Choroid plexus epithelial cell (primary cell): ENCODE results near the gene PADI3.

Source experiments
- DNase-seq: peaks from one replicate; pipeline ENCODE4 v3.0.0-alpha.2; 2010; ENCODE audit warnings: low read depth
- H3K4me3 ChIP-seq: 2 replicates; pipeline ENCODE4 v1.5.1; 2011; ENCODE audit warnings: low read depth, mild to moderate bottlenecking, control low read depth, low read length, moderate library complexity
- CTCF ChIP-seq: conservative IDR thresholded peaks from 2 replicates; pipeline ENCODE4 v1.5.1; 2011; ENCODE audit warnings: low read depth, mild to moderate bottlenecking, control low read depth, inconsistent platforms, low read length, moderate library complexity

PADI3 gene

DNA sequence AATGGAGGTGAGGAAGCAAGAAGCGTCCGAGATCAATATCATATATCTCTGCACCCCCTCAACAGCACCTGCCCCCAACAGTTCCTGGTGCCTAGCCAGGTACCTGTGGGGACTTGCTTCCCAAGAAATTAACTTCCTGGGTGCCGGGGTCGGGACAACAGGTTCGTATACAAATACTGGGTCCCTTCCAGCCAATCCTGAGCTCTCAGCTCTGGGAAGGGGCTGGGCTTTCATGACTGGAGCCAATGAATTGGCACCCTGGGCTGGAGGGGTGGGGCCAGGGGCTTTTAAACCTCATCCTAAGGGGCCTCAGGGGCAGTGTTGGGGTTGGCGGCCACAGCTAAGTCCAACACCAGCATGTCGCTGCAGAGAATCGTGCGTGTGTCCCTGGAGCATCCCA lies at the start of gene PADI3:
TSS of gene PADI3 (plus strand) at position 318 of the 400 bp plus-strand sequence. CDS start at position 358, 40 bp downstream.
- H3K4me3 ChIP-seq: no peak within 1 kb of the TSS
- no peak for DNase-seq
- TF ChIP-seq CTCF: no peak

DNA sequence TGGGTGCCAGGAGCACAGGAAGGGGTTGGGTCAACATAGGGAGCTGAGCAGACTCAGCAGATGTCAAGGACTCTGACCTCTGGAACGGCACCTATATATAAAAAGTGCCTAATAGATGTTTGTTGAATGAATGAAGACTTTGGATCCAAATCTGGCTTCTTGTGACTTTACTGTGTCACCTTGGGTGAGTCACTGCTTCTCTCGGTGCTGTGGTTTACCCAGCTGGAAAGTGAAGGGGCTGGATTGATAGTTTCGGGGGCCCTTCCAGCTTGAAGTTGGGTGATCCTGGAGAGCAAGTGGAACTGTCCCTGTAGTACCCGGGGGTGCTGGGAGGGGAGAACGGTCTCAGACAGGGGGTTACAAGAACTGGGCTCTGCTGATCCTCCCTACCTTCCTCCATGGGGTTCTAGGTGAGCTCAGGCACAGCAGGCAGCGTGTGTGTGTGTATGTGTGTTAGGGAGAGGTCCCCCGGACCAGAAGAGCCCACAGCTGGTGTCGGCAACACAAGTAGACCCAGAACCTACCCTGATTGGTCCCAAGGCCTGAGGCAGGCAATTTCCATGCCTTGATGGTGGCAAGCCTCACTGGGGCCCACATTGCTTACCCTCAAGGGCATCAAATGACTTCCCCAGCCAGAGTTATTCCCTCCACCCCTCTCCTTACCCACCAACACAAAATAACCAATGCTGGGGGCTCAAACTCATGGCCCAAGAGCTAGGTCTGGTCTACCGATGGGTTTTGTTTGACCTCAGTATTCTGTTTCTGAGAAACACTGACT lies 49.4 kb upstream of the PADI3 start:
- H3K4me3 ChIP-seq: no peak overlapping the region
- DNase-seq: no peak
- no peak for TF ChIP-seq CTCF

- TF ChIP-seq CTCF: no peak
- DNase-seq: no peak
- H3K4me3 ChIP-seq: no peak overlapping the region
These were observed 48.7 kb upstream of the PADI3 start for GRCh38 chr1:17200246-17200645.

- no peak for DNase-seq
- no peak overlapping the region for H3K4me3 ChIP-seq
- TF ChIP-seq CTCF: no peak
These were observed 48.1 kb upstream of the PADI3 start for GRCh38 chr1:17200756-17201155.

DNA sequence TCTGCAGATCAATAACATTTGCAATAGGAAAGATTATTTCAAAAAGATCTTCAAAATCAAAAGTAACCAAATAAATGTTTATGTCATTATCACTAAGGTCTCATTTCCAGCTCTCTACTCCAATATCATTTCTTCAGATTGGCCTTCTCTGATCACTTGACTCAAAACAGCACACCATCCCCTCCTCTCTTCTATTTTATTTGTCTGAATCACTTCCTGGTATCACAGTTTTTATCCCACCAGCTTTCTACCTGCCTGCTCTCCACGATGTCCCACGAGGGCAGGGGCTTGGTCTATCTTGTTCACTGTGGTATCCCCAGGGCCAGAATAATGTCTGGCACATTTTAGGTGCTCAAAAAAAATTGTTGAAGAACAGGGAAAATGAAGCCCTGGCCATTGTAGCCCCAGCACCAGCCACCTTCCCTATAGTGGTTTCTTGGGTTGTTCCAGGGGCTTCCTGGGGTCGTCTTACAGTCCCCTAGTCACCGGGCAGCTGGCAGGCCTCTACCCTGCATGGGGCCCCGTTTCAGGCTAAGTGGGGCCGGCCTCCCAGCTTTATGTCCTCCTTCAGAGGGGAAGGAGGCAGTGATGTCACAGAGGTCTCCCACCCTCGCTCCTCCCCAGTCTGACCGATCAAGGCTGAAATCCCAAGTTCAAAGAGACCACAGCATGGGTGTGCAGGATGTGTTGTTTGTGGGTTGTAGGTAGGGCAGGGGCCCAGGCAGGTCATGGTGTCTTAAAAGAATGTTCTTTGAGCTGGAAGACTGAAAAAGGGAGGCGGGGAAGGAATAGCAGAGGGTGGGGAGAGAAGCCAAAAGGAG lies 47.5 kb upstream of the PADI3 start:
- no peak for TF ChIP-seq CTCF
- H3K4me3 ChIP-seq: no peak overlapping the region
- DNase-seq: no peak

GRCh38 chr1:17204546-17205440 lies 44.1 kb upstream of the PADI3 start, which contains the start of gene PADI1:
Gene PADI1 (plus strand): TSS chr1:17205128. CDS start chr1:17205218, 90 bp downstream.
- TF ChIP-seq CTCF: no peak
- no peak for DNase-seq
- H3K4me3 ChIP-seq: no peak within 1 kb of the TSS
